Fibroblast of lung (primary cell): ENCODE data around the gene STC2. TPM values are rescaled to one million over a fixed set of nuclear protein-coding genes. Genes with fewer than 3 reads are reported as not detected.

Experiments
- DNase-seq, 2 donors: peaks; one replicate each; pipeline versions ENCODE4 v3.0.0 to v3.0.0-alpha.2; 2010; ENCODE audit warnings: low read depth in 2 of 2
- H2AFZ ChIP-seq: 2 replicates; pipeline ENCODE4 v1.5.1; 2012; ENCODE audit warnings: low read length, control low read depth, inconsistent platforms
- H3K27ac ChIP-seq: 2 replicates; pipeline ENCODE4 v1.5.1; 2011; ENCODE audit warnings: low read length, control low read depth; ENCODE audit not compliant: insufficient read depth
- H3K27me3 ChIP-seq: 2 replicates; pipeline ENCODE4 v1.5.1; 2011; ENCODE audit warnings: mild to moderate bottlenecking, low read length; ENCODE audit not compliant: control insufficient read depth, insufficient read depth
- H3K36me3 ChIP-seq: 2 replicates; pipeline ENCODE4 v1.5.1; 2011; ENCODE audit warnings: low read length; ENCODE audit not compliant: control insufficient read depth, insufficient read depth
- H3K4me1 ChIP-seq: 2 replicates; pipeline ENCODE4 v1.5.1; 2011; ENCODE audit warnings: low read length; ENCODE audit not compliant: control insufficient read depth, insufficient read depth; ENCODE audit errors: extremely low read depth
- H3K4me2 ChIP-seq: 2 replicates; pipeline ENCODE4 v1.5.1; 2011; ENCODE audit warnings: low read length, control low read depth; ENCODE audit not compliant: insufficient read depth; ENCODE audit errors: extremely low read depth
- H3K4me3 ChIP-seq, 4 experiments: fragments of 200-600 bp in 1 of 4; sonication (generic) in 1 of 4; replicated peaks in 1 of 4; 2 replicates each; pipeline ENCODE4 v1.5.1; 2011 to 2016; ENCODE audit warnings: low read length in 4 of 4, low read depth in 3 of 4, mild to moderate bottlenecking in 3 of 4, control low read depth in 2 of 4, inconsistent platforms in 1 of 4, mixed read lengths in 1 of 4; ENCODE audit not compliant: insufficient read depth in 1 of 4; ENCODE audit errors: control extremely low read depth in 1 of 4
- H3K79me2 ChIP-seq: 2 replicates; pipeline ENCODE4 v1.5.1; 2012; ENCODE audit warnings: mild to moderate bottlenecking, low read length, inconsistent platforms; ENCODE audit not compliant: control insufficient read depth, insufficient read depth
- H3K9ac ChIP-seq: 2 replicates; pipeline ENCODE4 v1.5.1; 2011; ENCODE audit warnings: mild to moderate bottlenecking, low read length, control low read depth; ENCODE audit not compliant: insufficient read depth
- H3K9me3 ChIP-seq: 2 replicates; pipeline ENCODE4 v1.5.1; 2012; ENCODE audit warnings: low read depth, low read length; ENCODE audit not compliant: control insufficient read depth, insufficient read depth
- H4K20me1 ChIP-seq: 2 replicates; pipeline ENCODE4 v1.5.1; 2011; ENCODE audit warnings: low read length; ENCODE audit not compliant: control insufficient read depth, insufficient read depth; ENCODE audit errors: extremely low read depth
- EZH2 ChIP-seq: IDR thresholded peaks from 2 replicates; pipeline ENCODE4 v1.5.1; 2012; ENCODE audit warnings: low read length, control low read depth, mild to moderate bottlenecking; ENCODE audit errors: missing control alignments
- polyA plus RNA-seq, 2 donors: library from polyadenylated mRNA; depleted of rRNA in 1 of 2; stranded (reverse) in 1 of 2; unstranded in 1 of 2; fragments of >200 nt; gene quantifications; 2 replicates each; pipeline ENCODE4 v1.2.1, GENCODE V29; 2011 to 2012; ENCODE audit warnings: missing spikeins in 1 of 2
- total RNA-seq: library from RNA; depleted of rRNA; stranded (reverse); fragments of >200 nt; gene quantifications from 2 replicates; pipeline ENCODE4 v1.2.1, GENCODE V29; 2014
- TF ChIP-seq, protein P1 (sequence below), 2 donors: IDR thresholded peaks in 1 of 2; conservative IDR thresholded peaks in 1 of 2; 1 replicate in 1 of 2; 2 replicates in 1 of 2; pipeline ENCODE4 v1.5.1; 2011 to 2012; ENCODE audit warnings: low read length in 2 of 2, control low read depth in 1 of 2, inconsistent platforms in 1 of 2, low read depth in 1 of 2, mild to moderate bottlenecking in 1 of 2

Gene STC2
- total and polyA plus RNA-seq, 2 donors (not counting 1 experiment from before 2014, with no cell fraction given) = 112 to 299 TPM

DNA sequence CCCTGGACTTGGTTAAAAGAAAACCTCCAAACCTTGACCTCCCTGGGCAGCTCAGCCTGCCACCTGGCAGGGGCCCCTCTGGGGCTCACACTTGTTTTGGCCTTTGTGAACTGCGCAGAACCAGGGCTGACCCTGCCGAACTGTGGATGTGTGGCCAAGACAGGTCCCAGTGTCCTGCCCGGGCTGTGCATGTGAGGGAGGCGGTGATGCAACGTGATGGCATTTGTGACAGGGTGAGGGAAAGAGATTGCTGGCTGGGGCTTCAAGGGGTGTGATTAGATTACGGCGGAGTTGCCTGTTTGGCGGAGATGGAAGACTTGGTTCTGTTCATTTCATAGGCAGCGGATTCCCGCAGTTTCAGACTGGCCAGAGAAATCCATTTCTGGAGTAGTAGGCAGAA is 62.8 kb downstream of the STC2 start:
- no peak for TF ChIP-seq EZH2
- TF ChIP-seq, protein P1, sequence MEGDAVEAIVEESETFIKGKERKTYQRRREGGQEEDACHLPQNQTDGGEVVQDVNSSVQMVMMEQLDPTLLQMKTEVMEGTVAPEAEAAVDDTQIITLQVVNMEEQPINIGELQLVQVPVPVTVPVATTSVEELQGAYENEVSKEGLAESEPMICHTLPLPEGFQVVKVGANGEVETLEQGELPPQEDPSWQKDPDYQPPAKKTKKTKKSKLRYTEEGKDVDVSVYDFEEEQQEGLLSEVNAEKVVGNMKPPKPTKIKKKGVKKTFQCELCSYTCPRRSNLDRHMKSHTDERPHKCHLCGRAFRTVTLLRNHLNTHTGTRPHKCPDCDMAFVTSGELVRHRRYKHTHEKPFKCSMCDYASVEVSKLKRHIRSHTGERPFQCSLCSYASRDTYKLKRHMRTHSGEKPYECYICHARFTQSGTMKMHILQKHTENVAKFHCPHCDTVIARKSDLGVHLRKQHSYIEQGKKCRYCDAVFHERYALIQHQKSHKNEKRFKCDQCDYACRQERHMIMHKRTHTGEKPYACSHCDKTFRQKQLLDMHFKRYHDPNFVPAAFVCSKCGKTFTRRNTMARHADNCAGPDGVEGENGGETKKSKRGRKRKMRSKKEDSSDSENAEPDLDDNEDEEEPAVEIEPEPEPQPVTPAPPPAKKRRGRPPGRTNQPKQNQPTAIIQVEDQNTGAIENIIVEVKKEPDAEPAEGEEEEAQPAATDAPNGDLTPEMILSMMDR (conservative IDR thresholded peaks at IDR 0.05 in 1 of 2, IDR thresholded peaks at IDR 0.05 in 1 of 2; ENCODE audit: low read depth in 1 of 2, low read length in 2 of 2) = no peak
- H4K20me1 ChIP-seq = no peaks in the 10 kb centered on the region
- no peak overlapping the region for H3K4me3 ChIP-seq
- H3K4me2 ChIP-seq = no peak overlapping the region
- DNase-seq = no peak
- no peaks in the 10 kb centered on the region for H3K4me1 ChIP-seq
- no peak overlapping the region for H2AFZ ChIP-seq
- no peak overlapping the region for H3K27ac ChIP-seq
- H3K9ac ChIP-seq = no peak overlapping the region
- peaks cover 25% of the 10 kb centered on the region for H3K27me3 ChIP-seq
- H3K36me3 ChIP-seq = no peaks in the 10 kb centered on the region
- no peaks in the 10 kb centered on the region for H3K9me3 ChIP-seq
- no peaks in the 10 kb centered on the region for H3K79me2 ChIP-seq

Other genes with a start within 250 kb of the STC2 start
- 17.5 and 23.9 TPM in 2 replicates for gene BNIP1, start 183.9 kb downstream of the STC2 start, total RNA-seq
- 23.0 and 23.5 TPM in 2 replicates for gene BNIP1, start 183.9 kb downstream of the STC2 start, polyA plus RNA-seq
- gene NKX2-5, start 93.2 kb downstream of the STC2 start, total RNA-seq = not detected in 2 replicates
- not detected in 2 replicates for gene NKX2-5, start 93.2 kb downstream of the STC2 start, polyA plus RNA-seq